ENCODE data around the gene SH3TC2.

The SH3TC2 gene

GRCh38 chr5:149024477-149024876 is 38.4 kb downstream of the SH3TC2 start:
- Histone ChIP-seq H3K4me1 (peaks cover 7% of the 10 kb centered on the region), H2AFZ (no peak overlapping the region), H3K4me2 (ENCODE audit: low read length) (peak overlapping the region; percentile 19), H3K36me3 (ENCODE audit: control insufficient read depth, insufficient read depth, low read length) (no peaks in the 10 kb centered on the region), H3K27ac (no peak overlapping the region), H3K9ac (no peak overlapping the region), H3K27me3 (ENCODE audit: control insufficient read depth, insufficient read depth, low read length) (no peaks in the 10 kb centered on the region), H3K4me3 (ENCODE audit: low read depth, low read length) (no peak overlapping the region), H3K9me3 (ENCODE audit: control insufficient read depth, low read length) (no peaks in the 10 kb centered on the region), H3K79me2 (no peaks in the 10 kb centered on the region)
- no peak for TF ChIP-seq CTCF (IDR thresholded peaks at IDR 0.05)

- H3K9ac ChIP-seq, result no peak overlapping the region
- H3K4me1 ChIP-seq, result peaks cover 7% of the 10 kb centered on the region
- no peak for TF ChIP-seq CTCF (IDR thresholded peaks at IDR 0.05)
- H3K4me2 ChIP-seq (ENCODE audit: low read length), result no peak overlapping the region
- no peaks in the 10 kb centered on the region for H3K79me2 ChIP-seq
- no peak overlapping the region for H3K4me3 ChIP-seq (ENCODE audit: low read depth, low read length)
- no peak overlapping the region for H3K27ac ChIP-seq
- no peak overlapping the region for H2AFZ ChIP-seq
- H3K27me3 ChIP-seq (ENCODE audit: control insufficient read depth, insufficient read depth, low read length), result no peaks in the 10 kb centered on the region
- H3K9me3 ChIP-seq (ENCODE audit: control insufficient read depth, low read length), result no peaks in the 10 kb centered on the region
- no peaks in the 10 kb centered on the region for H3K36me3 ChIP-seq (ENCODE audit: control insufficient read depth, insufficient read depth, low read length)
Observed at GRCh38 chr5:149022200-149022599, 40.7 kb downstream of the SH3TC2 start.

GRCh38 chr5:149019679-149020078 is 43.2 kb downstream of the SH3TC2 start:
- no peaks in the 10 kb centered on the region for H3K36me3 ChIP-seq (ENCODE audit: control insufficient read depth, insufficient read depth, low read length)
- no peak overlapping the region for H3K4me2 ChIP-seq (ENCODE audit: low read length)
- no peak overlapping the region for H3K4me3 ChIP-seq (ENCODE audit: low read depth, low read length)
- no peaks in the 10 kb centered on the region for H3K27me3 ChIP-seq (ENCODE audit: control insufficient read depth, insufficient read depth, low read length)
- no peak overlapping the region for H3K9ac ChIP-seq
- H3K79me2 ChIP-seq, result no peaks in the 10 kb centered on the region
- no peaks in the 10 kb centered on the region for H3K9me3 ChIP-seq (ENCODE audit: control insufficient read depth, low read length)
- H3K4me1 ChIP-seq, result peaks cover 7% of the 10 kb centered on the region
- TF ChIP-seq CTCF (IDR thresholded peaks at IDR 0.05), result no peak
- H3K27ac ChIP-seq, result no peak overlapping the region
- H2AFZ ChIP-seq, result no peak overlapping the region

DNA sequence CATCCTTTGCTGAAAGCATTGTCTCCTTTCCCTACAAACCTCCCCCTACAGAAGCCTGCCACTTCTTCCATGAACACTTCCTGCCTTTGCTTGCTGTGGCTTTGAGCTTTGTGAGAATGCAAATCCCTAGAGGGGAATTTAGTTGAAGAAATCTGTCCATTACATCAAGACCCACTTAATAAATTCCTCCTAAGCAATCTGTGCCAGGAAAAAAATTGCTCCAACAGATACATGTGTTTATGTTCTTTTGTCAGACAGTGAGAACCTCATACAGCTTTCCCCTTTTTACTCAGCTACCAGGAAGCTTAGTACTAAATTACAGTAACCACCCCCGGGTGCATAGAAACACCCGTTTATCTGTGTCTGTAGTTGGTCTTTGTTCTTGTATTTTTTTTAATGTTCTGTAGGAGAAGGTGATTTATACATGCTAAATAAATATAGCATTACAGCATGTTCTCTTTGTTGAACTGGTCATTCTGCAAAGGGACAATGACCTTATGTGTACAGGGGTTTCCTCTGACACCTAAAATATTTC is 43.9 kb downstream of the SH3TC2 start:
- Histone ChIP-seq H3K9ac (no peak overlapping the region), H3K9me3 (ENCODE audit: control insufficient read depth, low read length) (no peaks in the 10 kb centered on the region), H3K36me3 (ENCODE audit: control insufficient read depth, insufficient read depth, low read length) (no peaks in the 10 kb centered on the region), H3K4me3 (ENCODE audit: low read depth, low read length) (no peak overlapping the region), H3K4me1 (peaks cover 3% of the 10 kb centered on the region), H2AFZ (no peak overlapping the region), H3K79me2 (no peaks in the 10 kb centered on the region), H3K27me3 (ENCODE audit: control insufficient read depth, insufficient read depth, low read length) (no peaks in the 10 kb centered on the region), H3K4me2 (ENCODE audit: low read length) (no peak overlapping the region), H3K27ac (no peak overlapping the region)
- TF ChIP-seq CTCF (IDR thresholded peaks at IDR 0.05), result no peak

DNA sequence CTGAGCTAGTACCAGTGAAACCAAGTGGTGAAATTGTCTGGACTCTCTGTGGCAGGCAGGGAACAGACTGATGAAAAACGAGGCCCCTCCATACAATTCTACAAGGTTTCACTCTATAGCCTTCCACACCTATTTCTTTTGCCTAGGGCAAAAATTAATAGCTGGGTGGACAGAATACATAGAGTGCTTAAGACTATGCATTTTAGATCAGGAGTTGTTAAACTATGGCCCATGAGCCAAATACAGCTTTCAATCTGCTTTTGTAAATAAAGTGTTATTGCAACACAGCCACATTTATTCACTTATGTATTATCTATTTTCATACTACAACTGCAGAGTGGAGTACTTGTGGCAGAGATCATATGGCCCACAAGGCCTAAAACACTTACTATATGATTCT is 45.2 kb downstream of the SH3TC2 start:
- Histone ChIP-seq H3K9ac (no peak overlapping the region), H3K4me1 (no peaks in the 10 kb centered on the region), H3K27me3 (ENCODE audit: control insufficient read depth, insufficient read depth, low read length) (no peaks in the 10 kb centered on the region), H2AFZ (no peak overlapping the region), H3K27ac (no peak overlapping the region), H3K4me2 (ENCODE audit: low read length) (no peak overlapping the region), H3K9me3 (ENCODE audit: control insufficient read depth, low read length) (no peaks in the 10 kb centered on the region), H3K4me3 (ENCODE audit: low read depth, low read length) (no peak overlapping the region), H3K79me2 (no peaks in the 10 kb centered on the region), H3K36me3 (ENCODE audit: control insufficient read depth, insufficient read depth, low read length) (no peaks in the 10 kb centered on the region)
- TF ChIP-seq CTCF (IDR thresholded peaks at IDR 0.05), result no peak
